NCI-H2196 (cell line): Measurements from ENCODE around the gene NDUFS1.

ENCODE experiments used
- DNase-seq: peaks from one replicate; lab custom pipeline; 2025; ENCODE audit not compliant: unreplicated experiment; lab: John Stamatoyannopoulos, UW

The NDUFS1 gene

DNA sequence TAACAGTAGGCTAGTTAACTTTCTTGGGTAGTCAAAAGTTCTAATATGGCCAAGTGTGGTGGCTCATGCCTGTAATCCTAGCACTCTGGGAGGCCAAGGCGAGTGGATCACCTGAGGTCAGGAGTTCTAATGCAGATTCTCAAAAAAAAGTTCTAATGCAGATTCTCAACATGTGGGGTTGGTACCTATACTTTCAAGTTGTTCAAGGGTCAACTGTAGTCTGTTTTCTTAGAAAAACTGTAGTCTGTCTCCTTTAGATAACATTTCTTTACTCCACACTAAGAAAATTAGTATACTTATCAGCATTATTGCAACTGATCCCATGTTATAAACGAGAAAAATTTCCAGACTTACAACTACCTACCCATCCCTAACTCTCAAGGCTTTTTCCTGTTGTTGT, 89.8 kb downstream of the NDUFS1 start:
- DNase-seq, result no peak

GRCh38 chr2:206068207-206068606, 91.0 kb downstream of the NDUFS1 start:
- no peak for DNase-seq
